Keratinocyte (primary cell): ENCODE measurements around the gene PSMA1. TPM values are rescaled to one million over a fixed set of nuclear protein-coding genes. Genes with fewer than 3 reads are reported as not detected.

Source experiments
- DNase-seq: peaks from one replicate; pipeline ENCODE4 v3.0.0-alpha.2; 2011; ENCODE audit warnings: low read depth, missing footprints, low spot score
- FAIRE-seq: peaks from 2 replicates; lab custom pipeline; 2011; peaks lifted over from hg19 to GRCh38; lab: Jason Lieb, UNC
- H2AFZ ChIP-seq: 2 replicates; pipeline ENCODE4 v1.6.0; 2012; ENCODE audit warnings: low read length, control low read depth, inconsistent platforms; ENCODE audit not compliant: control insufficient read depth
- H3K27ac ChIP-seq: 2 replicates; pipeline ENCODE4 v1.5.1; 2011; ENCODE audit warnings: low read length; ENCODE audit not compliant: control insufficient read depth, insufficient read depth
- H3K27me3 ChIP-seq: 3 replicates; pipeline ENCODE4 v1.6.0; 2011; ENCODE audit warnings: low read length; ENCODE audit not compliant: control insufficient read depth, insufficient read depth; ENCODE audit errors: extremely low read depth
- H3K36me3 ChIP-seq, 2 experiments: 2 replicates in 1 of 2; 3 replicates in 1 of 2; pipeline ENCODE4 v1.5.1; 2011; ENCODE audit warnings: low read length in 2 of 2, mild to moderate bottlenecking in 1 of 2; ENCODE audit not compliant: control insufficient read depth in 2 of 2, insufficient read depth in 2 of 2; ENCODE audit errors: extremely low read depth in 1 of 2
- H3K4me1 ChIP-seq: 3 replicates; pipeline ENCODE4 v1.5.1; 2011; ENCODE audit warnings: low read length; ENCODE audit not compliant: control insufficient read depth, insufficient read depth; ENCODE audit errors: extremely low read depth
- H3K4me2 ChIP-seq: 3 replicates; pipeline ENCODE4 v1.6.0; 2011; ENCODE audit warnings: low read depth, low read length; ENCODE audit not compliant: control insufficient read depth, insufficient read depth; ENCODE audit errors: extremely low read depth
- H3K4me3 ChIP-seq, 3 experiments: fragments of 200-600 bp in 1 of 3; sonication (generic) in 1 of 3; 2 replicates in 2 of 3; 3 replicates in 1 of 3; pipeline ENCODE4 v1.5.1; 2011 to 2016; ENCODE audit warnings: low read length in 3 of 3, mild to moderate bottlenecking in 3 of 3, control low read depth in 2 of 3, inconsistent platforms in 1 of 3, low read depth in 1 of 3, mixed read lengths in 1 of 3, mixed run types in 1 of 3, moderate library complexity in 1 of 3; ENCODE audit not compliant: control insufficient read depth in 2 of 3, insufficient read depth in 2 of 3; ENCODE audit errors: extremely low read depth in 1 of 3
- H3K79me2 ChIP-seq: 2 replicates; pipeline ENCODE4 v1.6.0; 2012; ENCODE audit warnings: low read length; ENCODE audit not compliant: control insufficient read depth, insufficient read depth
- H3K9ac ChIP-seq: 3 replicates; pipeline ENCODE4 v1.6.0; 2011; ENCODE audit warnings: low read length; ENCODE audit not compliant: control insufficient read depth, insufficient read depth; ENCODE audit errors: extremely low read depth
- H3K9me1 ChIP-seq: 3 replicates; pipeline ENCODE4 v1.6.0; 2011; ENCODE audit warnings: low read length; ENCODE audit not compliant: control insufficient read depth, insufficient read depth; ENCODE audit errors: extremely low read depth
- H3K9me3 ChIP-seq: 2 replicates; pipeline ENCODE4 v1.5.1; 2012; ENCODE audit warnings: low read depth, low read length; ENCODE audit not compliant: control insufficient read depth
- H4K20me1 ChIP-seq: 3 replicates; pipeline ENCODE4 v1.6.0; 2011; ENCODE audit warnings: low read length; ENCODE audit not compliant: control insufficient read depth, insufficient read depth; ENCODE audit errors: extremely low read depth
- EZH2 ChIP-seq: IDR thresholded peaks from one replicate; pipeline ENCODE4 v1.6.1; 2012; ENCODE audit warnings: inconsistent platforms, mild to moderate bottlenecking, low read length, moderate library complexity
- dilution Hi-C: fragments of 300-500 bp; cut with MboI; formaldehyde crosslinking; loops from one replicate; pipeline ENCODE4 v1.7.0; 2020; ENCODE audit warnings: low sequenced_read_pairs; ENCODE audit not compliant: extremely low pct_ligation_motif_present
- polyA plus RNA-seq, 5 experiments: library from polyadenylated mRNA; depleted of rRNA in 3 of 5; stranded (reverse) in 3 of 5; stranded (forward) in 1 of 5; unstranded in 1 of 5; fragments of >200 nt; gene quantifications; 1 replicate in 1 of 5; 2 replicates in 3 of 5; 3 replicates in 1 of 5; pipeline versions ENCODE4 v1.2.1 to v1.2.3, GENCODE V29; 2011 to 2012; ENCODE audit warnings: missing spikeins in 2 of 5, low read depth in 1 of 5, low replicate concordance in 1 of 5
- TF ChIP-seq, protein P1 (sequence below), 3 experiments: IDR thresholded peaks in 1 of 3; conservative IDR thresholded peaks in 1 of 3; optimal IDR thresholded peaks in 1 of 3; 2 replicates in 2 of 3; 3 replicates in 1 of 3; pipeline versions ENCODE3 to v1.5.1; 2011; ENCODE audit warnings: low read length in 3 of 3, mild to moderate bottlenecking in 3 of 3, moderate library complexity in 2 of 3, control low read depth in 1 of 3, inconsistent platforms in 1 of 3; ENCODE audit not compliant: insufficient read depth in 2 of 3; ENCODE audit errors: extremely low read depth in 1 of 3

Gene PSMA1
- polyA plus RNA-seq, 1 donor (not counting 4 experiments of a cell fraction or from before 2014, with no cell fraction given), result 293 TPM

DNA sequence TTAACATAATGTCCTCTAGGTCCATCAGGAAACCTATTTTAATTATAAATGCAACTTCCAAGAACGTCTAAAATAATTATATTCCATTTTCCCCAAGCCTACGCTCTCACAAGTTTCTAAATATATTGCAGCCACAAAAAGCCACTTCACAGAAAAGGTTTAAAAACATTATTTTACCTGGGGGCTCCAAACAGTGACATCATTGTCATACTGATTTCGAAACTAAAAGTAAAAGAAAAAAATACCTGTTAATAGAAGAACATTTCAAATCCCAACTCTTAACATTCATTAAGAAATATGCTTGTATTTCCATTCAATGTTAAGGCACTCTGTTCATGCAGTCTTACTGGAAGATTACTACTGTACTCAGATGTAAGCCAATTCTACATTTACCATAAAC lies 1.4 kb downstream of the PSMA1 start:
- H4K20me1 ChIP-seq, result no peaks in the 10 kb centered on the region
- no peaks in the 10 kb centered on the region for H3K27me3 ChIP-seq
- peaks cover 0 to 5% of the 10 kb centered on the region in 2 experiments for H3K36me3 ChIP-seq
- H3K4me1 ChIP-seq, result peaks cover 7% of the 10 kb centered on the region
- TF ChIP-seq, protein P1, sequence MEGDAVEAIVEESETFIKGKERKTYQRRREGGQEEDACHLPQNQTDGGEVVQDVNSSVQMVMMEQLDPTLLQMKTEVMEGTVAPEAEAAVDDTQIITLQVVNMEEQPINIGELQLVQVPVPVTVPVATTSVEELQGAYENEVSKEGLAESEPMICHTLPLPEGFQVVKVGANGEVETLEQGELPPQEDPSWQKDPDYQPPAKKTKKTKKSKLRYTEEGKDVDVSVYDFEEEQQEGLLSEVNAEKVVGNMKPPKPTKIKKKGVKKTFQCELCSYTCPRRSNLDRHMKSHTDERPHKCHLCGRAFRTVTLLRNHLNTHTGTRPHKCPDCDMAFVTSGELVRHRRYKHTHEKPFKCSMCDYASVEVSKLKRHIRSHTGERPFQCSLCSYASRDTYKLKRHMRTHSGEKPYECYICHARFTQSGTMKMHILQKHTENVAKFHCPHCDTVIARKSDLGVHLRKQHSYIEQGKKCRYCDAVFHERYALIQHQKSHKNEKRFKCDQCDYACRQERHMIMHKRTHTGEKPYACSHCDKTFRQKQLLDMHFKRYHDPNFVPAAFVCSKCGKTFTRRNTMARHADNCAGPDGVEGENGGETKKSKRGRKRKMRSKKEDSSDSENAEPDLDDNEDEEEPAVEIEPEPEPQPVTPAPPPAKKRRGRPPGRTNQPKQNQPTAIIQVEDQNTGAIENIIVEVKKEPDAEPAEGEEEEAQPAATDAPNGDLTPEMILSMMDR (optimal IDR thresholded peaks at IDR 0.05 in 1 of 3, IDR thresholded peaks at IDR 0.05 in 1 of 3, conservative IDR thresholded peaks at IDR 0.05 in 1 of 3; ENCODE audit: extremely low read depth in 1 of 3, insufficient read depth in 2 of 3, low read length in 3 of 3), result no peak
- TF ChIP-seq EZH2, result no peak
- no peak for DNase-seq
- H3K9me1 ChIP-seq, result no peaks in the 10 kb centered on the region
- peak overlapping the region; percentile 68 to 89 (median 77) for H3K4me3 ChIP-seq
- dilution Hi-C loops, result no loop called here
- peaks cover 35% of the 10 kb centered on the region for H3K79me2 ChIP-seq
- H3K9me3 ChIP-seq, result no peaks in the 10 kb centered on the region
- H3K9ac ChIP-seq, result peak overlapping the region; percentile 98
- H3K27ac ChIP-seq, result peak overlapping the region; percentile 97
- no peak overlapping the region for H2AFZ ChIP-seq
- no peak for FAIRE-seq
- H3K4me2 ChIP-seq, result peak overlapping the region; percentile 93

DNA sequence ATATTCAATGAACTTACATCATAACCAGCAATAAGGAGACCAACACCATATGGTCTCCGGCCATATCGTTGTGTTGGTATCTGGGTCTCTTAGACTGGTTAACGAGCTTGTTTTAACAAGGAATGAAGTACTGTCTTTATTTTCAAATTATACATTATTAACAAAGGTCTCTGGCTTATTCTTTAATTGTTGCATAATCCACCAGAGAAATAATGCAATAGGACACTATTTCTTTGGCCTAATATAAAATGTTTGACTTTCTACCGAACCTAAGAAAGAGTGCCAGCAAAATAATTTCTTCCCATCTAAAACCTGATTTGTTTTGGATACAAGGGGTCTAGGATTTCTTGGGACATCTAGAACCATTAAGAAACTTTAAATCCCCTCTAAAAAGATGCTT lies 6.4 kb downstream of the PSMA1 start:
- Histone ChIP-seq H3K9me1 (no peaks in the 10 kb centered on the region), H3K27me3 (no peaks in the 10 kb centered on the region), H3K4me2 (no peak overlapping the region), H3K36me3 (peaks cover 16 to 24% of the 10 kb centered on the region in 2 experiments), H3K9ac (no peak overlapping the region), H3K4me3 (no peak overlapping the region), H3K4me1 (peaks cover 7% of the 10 kb centered on the region), H4K20me1 (no peaks in the 10 kb centered on the region), H3K9me3 (no peaks in the 10 kb centered on the region), H3K27ac (no peak overlapping the region), H2AFZ (no peak overlapping the region), H3K79me2 (peaks cover 21% of the 10 kb centered on the region)
- no peak for TF ChIP-seq EZH2
- TF ChIP-seq, protein P1 (optimal IDR thresholded peaks at IDR 0.05 in 1 of 3, IDR thresholded peaks at IDR 0.05 in 1 of 3, conservative IDR thresholded peaks at IDR 0.05 in 1 of 3; ENCODE audit: extremely low read depth in 1 of 3, insufficient read depth in 2 of 3, low read length in 3 of 3), result no peak
- FAIRE-seq, result no peak
- no peak for DNase-seq
- dilution Hi-C loops, result no loop called here
